OCI-LY7 (cell line): ENCODE measurements around the gene TMEM212. TPM values are rescaled to one million over a fixed set of nuclear protein-coding genes. Genes with fewer than 3 reads are reported as not detected.

Experiments
- BruUV-seq: library from RNA; stranded (reverse); fragments of 400-500 nt; replicated peaks from 2 replicates; lab custom pipeline; 2021; lab: Mats Ljungman, UMichigan
- CTCF ChIA-PET: fragments of 300-600 bp; sonication (Branson Sonifier 250); formaldehyde crosslinking; loops from one replicate; lab custom pipeline; 2022; ENCODE audit warnings: antibody characterized with exemption; ENCODE audit not compliant: unreplicated experiment; lab: Charles Lee
- POLR2A ChIA-PET: fragments of 300-600 bp; sonication (Branson Sonifier 250); formaldehyde crosslinking; loops from one replicate; lab custom pipeline; 2022; ENCODE audit warnings: antibody characterized with exemption; lab: Charles Lee
- DNase-seq: peaks from one replicate; pipeline ENCODE4 v3.0.0-alpha.2; 2015; ENCODE audit warnings: low spot score
- H2AFZ ChIP-seq: fragments of 200-600 bp; sonication (generic), shearing (Covaris generic); 2 replicates; pipeline ENCODE4 v1.6.1; 2014; ENCODE audit warnings: mild to moderate bottlenecking, antibody characterized with exemption, low read length, moderate library complexity
- H3K27ac ChIP-seq: fragments of 200-600 bp; sonication (generic); 2 replicates; pipeline ENCODE4 v1.5.1; 2014; ENCODE audit warnings: mixed run types, low read depth, mild to moderate bottlenecking, moderate library complexity, low read length, inconsistent platforms; ENCODE audit not compliant: poor library complexity, severe bottlenecking
- H3K36me3 ChIP-seq: fragments of 200-600 bp; sonication (generic); 2 replicates; pipeline ENCODE4 v1.6.1; 2014; ENCODE audit warnings: mild to moderate bottlenecking, antibody characterized with exemption, low read length, moderate library complexity, mixed read lengths; ENCODE audit not compliant: insufficient read depth
- H3K4me1 ChIP-seq: fragments of 200-600 bp; sonication (generic); 2 replicates; pipeline ENCODE4 v1.5.1; 2014; ENCODE audit warnings: mild to moderate bottlenecking, low read length; ENCODE audit not compliant: insufficient read depth, poor library complexity, severe bottlenecking
- H3K4me2 ChIP-seq: fragments of 200-600 bp; sonication (generic); 2 replicates; pipeline ENCODE4 v1.6.1; 2014; ENCODE audit warnings: mild to moderate bottlenecking, low read length
- H3K4me3 ChIP-seq: fragments of 200-600 bp; sonication (generic); 2 replicates; pipeline ENCODE4 v1.5.1; 2014; ENCODE audit warnings: mild to moderate bottlenecking, low read depth, low read length; ENCODE audit not compliant: poor library complexity, severe bottlenecking
- H3K79me2 ChIP-seq: fragments of 200-600 bp; sonication (generic); 2 replicates; pipeline ENCODE4 v1.6.1; 2016; ENCODE audit warnings: low read depth, mild to moderate bottlenecking, low read length, moderate library complexity, mixed read lengths; ENCODE audit not compliant: insufficient read depth
- H3K9me2 ChIP-seq: fragments of 200-600 bp; sonication (generic); 2 replicates; pipeline ENCODE4 v1.6.1; 2016; ENCODE audit warnings: mild to moderate bottlenecking, low read length, mixed read lengths; ENCODE audit not compliant: insufficient read depth
- H3K9me3 ChIP-seq: fragments of 200-600 bp; sonication (generic); 2 replicates; pipeline ENCODE4 v1.6.1; 2014; ENCODE audit warnings: mild to moderate bottlenecking, mixed run types, low read length, mixed read lengths
- H4K20me1 ChIP-seq: fragments of 200-600 bp; sonication (generic); 2 replicates; pipeline ENCODE4 v1.6.1; 2014; ENCODE audit warnings: mild to moderate bottlenecking, antibody characterized with exemption, low read length, moderate library complexity, mixed read lengths; ENCODE audit not compliant: insufficient read depth
- CTCF ChIP-seq: fragments of 200-600 bp; sonication (generic); conservative IDR thresholded peaks from 2 replicates; pipeline ENCODE4 v1.5.1; 2014; ENCODE audit warnings: mild to moderate bottlenecking, antibody characterized with exemption, low read length, moderate library complexity, mixed read lengths
- EZH2phosphoT487 ChIP-seq: fragments of 200-600 bp; sonication (generic); IDR thresholded peaks from 2 replicates; pipeline ENCODE4 v1.6.1; 2018; ENCODE audit warnings: low read depth, borderline replicate concordance, mild to moderate bottlenecking, mixed run types, antibody characterized with exemption, low read length, moderate library complexity, mixed read lengths
- intact Hi-C: fragments of 100-400 bp; cut with micrococcal nuclease; formaldehyde crosslinking; loops from one replicate; pipeline ENCODE4 v1.10.0; 2022; ENCODE audit not compliant: unreplicated experiment
- total RNA-seq, 2 experiments: library from RNA; depleted of rRNA in 1 of 2; stranded (reverse); fragments of >200 nt in 1 of 2; shearing (Covaris generic) in 1 of 2; gene quantifications; 2 replicates each; pipeline ENCODE4 v1.2.3, GENCODE V29; 2014 to 2022

The TMEM212 gene
- total RNA-seq, 2 experiments from 2014 or later, result not detected

DNA sequence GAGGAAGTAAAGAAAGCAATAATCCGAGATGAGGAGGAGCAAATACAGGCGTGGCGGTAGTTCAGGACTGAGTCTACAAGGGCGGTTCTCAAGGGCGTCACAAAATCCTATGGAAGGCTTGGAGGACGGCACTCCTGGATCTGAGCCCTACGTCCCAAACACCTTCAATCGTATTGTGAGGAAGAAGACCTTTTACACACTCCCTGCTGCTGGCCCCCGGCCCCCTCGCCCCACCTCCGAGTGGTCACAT is 33.6 kb upstream of the TMEM212 start:
- no peak for DNase-seq
- TF ChIP-seq EZH2phosphoT487, result no peak
- no peak for TF ChIP-seq CTCF
- no peaks in the 10 kb centered on the region for H3K9me3 ChIP-seq
- POLR2A ChIA-PET, result no interaction called here
- H3K4me3 ChIP-seq, result no peak overlapping the region
- H3K27ac ChIP-seq, result no peak overlapping the region
- H3K4me2 ChIP-seq, result no peak overlapping the region
- no peaks in the 10 kb centered on the region for H4K20me1 ChIP-seq
- H3K4me1 ChIP-seq, result no peaks in the 10 kb centered on the region
- intact Hi-C loops, result no loop called here
- CTCF ChIA-PET, result no interaction called here
- H2AFZ ChIP-seq, result no peak overlapping the region
- no peaks in the 10 kb centered on the region for H3K79me2 ChIP-seq
- no TSS peak for BruUV-seq
- H3K36me3 ChIP-seq, result no peaks in the 10 kb centered on the region
- no peaks in the 10 kb centered on the region for H3K9me2 ChIP-seq

DNA sequence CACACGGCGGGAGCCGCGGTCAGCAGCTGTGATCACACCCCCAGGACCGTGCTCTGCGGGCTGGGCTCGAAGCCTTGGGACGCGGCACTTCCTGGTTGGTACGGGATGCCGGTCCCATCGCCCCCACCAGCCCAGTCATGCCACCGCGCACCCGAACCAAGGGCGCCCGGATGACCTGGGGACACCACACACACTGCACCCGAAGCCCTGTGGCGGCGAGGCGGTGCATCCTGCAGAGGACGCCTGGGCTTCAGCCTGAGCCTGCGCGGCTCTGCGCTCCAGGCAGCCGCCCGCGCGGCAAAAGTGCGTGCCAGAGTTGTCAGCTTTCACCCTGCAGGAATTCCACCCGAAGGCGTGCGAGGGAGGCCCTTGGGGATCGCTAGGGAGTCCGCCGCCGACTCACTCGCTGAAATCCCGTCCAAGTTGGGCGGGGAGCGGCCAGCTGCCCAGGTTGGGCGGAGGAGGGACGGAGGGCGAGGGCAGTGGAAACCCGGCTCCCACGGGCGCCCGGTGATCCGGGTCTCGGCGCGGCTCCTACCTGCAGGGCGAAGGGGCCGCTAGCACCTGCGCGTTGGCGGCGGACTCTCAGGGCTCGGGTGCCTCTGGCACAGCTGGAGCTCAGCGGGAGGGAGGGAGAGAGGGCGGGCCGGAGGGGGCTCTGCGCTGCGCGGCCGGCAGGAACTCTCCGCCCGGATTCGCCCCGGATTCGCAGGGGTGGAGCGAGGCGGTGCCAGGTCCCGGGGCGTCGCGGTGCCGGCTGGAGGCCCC is 33.1 kb upstream of the TMEM212 start, which contains the start of gene PLD1:
Gene PLD1, minus strand, starts transcription at position 623 of the 768 bp plus-strand sequence. CDS start 72,432 bp downstream, outside the sequence.
- H3K9me2 ChIP-seq, result no peaks in the 10 kb centered on the region
- intact Hi-C loops, result no loop called here
- H3K4me3 ChIP-seq, result no peak within 1 kb of the TSS

More for the DNA sequence above, 33.1 kb upstream of the TMEM212 start, which contains the start of gene PLD1:
- BruUV-seq, result no TSS peak
- TF ChIP-seq EZH2phosphoT487 (no peak), CTCF (no peak)
- no peaks in the 10 kb centered on the region for H3K79me2 ChIP-seq
- H3K36me3 ChIP-seq, result no peaks in the 10 kb centered on the region
- no peak for DNase-seq
- no peaks in the 10 kb centered on the region for H4K20me1 ChIP-seq
- ChIA-PET POLR2A (no interaction called here), CTCF (no interaction called here)
- no peak within 1 kb of the TSS for H3K4me2 ChIP-seq
- H3K9me3 ChIP-seq, result no peaks in the 10 kb centered on the region
- no peak within 1 kb of the TSS for H2AFZ ChIP-seq
- H3K27ac ChIP-seq, result no peak within 1 kb of the TSS
- H3K4me1 ChIP-seq, result no peaks in the 10 kb centered on the region
